Cardiac muscle cell (in vitro differentiated cells and primary cell): Measurements from ENCODE around the gene TCF4. TPM values are rescaled to one million over a fixed set of nuclear protein-coding genes. Genes with fewer than 3 reads are reported as not detected.

Experiments
- DNase-seq, 2 donors: peaks; one replicate each; pipeline versions ENCODE4 v3.0.0 to v3.0.0-alpha.2; 2010 to 2017; ENCODE audit warnings: low read depth in 1 of 2, low spot score in 1 of 2
- H3K27ac ChIP-seq: fragments of 200-600 bp; sonication (generic); 2 replicates; pipeline ENCODE4 v1.5.1; 2016
- H3K27me3 ChIP-seq: fragments of 200-600 bp; sonication (generic); 2 replicates; pipeline ENCODE4 v1.6.0; 2016; ENCODE audit warnings: control low read depth
- H3K36me3 ChIP-seq: fragments of 200-600 bp; sonication (generic); 2 replicates; pipeline ENCODE4 v1.5.1; 2016; ENCODE audit warnings: control low read depth
- H3K4me1 ChIP-seq: fragments of 200-600 bp; sonication (generic); 2 replicates; pipeline ENCODE4 v1.8.1; 2017; ENCODE audit warnings: low read depth, mild to moderate bottlenecking, mixed run types
- H3K4me3 ChIP-seq: fragments of 200-600 bp; sonication (generic); 2 replicates; pipeline ENCODE4 v1.5.1; 2016; ENCODE audit warnings: mild to moderate bottlenecking
- H3K9me3 ChIP-seq: fragments of 200-600 bp; sonication (generic); 2 replicates; pipeline ENCODE4 v1.5.1; 2017; ENCODE audit warnings: low read depth, mild to moderate bottlenecking, control low read depth
- polyA plus RNA-seq: library from polyadenylated mRNA; unstranded; fragments of >200 nt; fragmentation: Nextera tagmentation; extraction: Ambion mirVana; gene quantifications from 2 replicates; pipeline ENCODE4 v1.2.1, GENCODE V29; 2016
- total RNA-seq: library from RNA; depleted of rRNA; stranded (reverse); fragments of >200 nt; gene quantifications from 2 replicates; pipeline ENCODE4 v1.2.3, GENCODE V29; 2016
- TF ChIP-seq, protein P1 (sequence below): IDR thresholded peaks from 2 replicates; pipeline ENCODE4 v1.5.1; 2012; ENCODE audit warnings: low read depth, mild to moderate bottlenecking, low read length

The TCF4 gene
- total and polyA plus RNA-seq, 2 experiments from 2014 or later, result 38.3 to 59.2 TPM

DNA sequence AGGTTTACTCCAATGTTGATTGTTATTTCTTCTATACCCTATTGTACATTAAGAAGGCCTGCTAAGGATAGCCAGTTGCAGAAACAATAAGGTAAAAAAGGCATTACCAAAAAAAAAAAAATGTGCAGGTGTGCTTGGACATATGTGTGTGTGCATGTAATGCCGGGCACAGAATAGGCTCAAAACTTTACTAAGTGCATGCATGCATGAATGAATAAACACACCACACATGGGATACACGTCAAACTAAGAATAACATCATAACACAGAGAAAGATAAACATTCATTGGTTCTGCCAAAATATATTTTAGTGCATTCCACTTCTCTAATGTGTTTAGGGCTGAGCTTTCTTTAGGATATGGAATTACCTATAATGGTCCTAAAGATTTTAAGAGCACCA, 298.2 kb downstream of the TCF4 start:
- no peak for DNase-seq
- TF ChIP-seq, protein P1, sequence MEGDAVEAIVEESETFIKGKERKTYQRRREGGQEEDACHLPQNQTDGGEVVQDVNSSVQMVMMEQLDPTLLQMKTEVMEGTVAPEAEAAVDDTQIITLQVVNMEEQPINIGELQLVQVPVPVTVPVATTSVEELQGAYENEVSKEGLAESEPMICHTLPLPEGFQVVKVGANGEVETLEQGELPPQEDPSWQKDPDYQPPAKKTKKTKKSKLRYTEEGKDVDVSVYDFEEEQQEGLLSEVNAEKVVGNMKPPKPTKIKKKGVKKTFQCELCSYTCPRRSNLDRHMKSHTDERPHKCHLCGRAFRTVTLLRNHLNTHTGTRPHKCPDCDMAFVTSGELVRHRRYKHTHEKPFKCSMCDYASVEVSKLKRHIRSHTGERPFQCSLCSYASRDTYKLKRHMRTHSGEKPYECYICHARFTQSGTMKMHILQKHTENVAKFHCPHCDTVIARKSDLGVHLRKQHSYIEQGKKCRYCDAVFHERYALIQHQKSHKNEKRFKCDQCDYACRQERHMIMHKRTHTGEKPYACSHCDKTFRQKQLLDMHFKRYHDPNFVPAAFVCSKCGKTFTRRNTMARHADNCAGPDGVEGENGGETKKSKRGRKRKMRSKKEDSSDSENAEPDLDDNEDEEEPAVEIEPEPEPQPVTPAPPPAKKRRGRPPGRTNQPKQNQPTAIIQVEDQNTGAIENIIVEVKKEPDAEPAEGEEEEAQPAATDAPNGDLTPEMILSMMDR, result no peak
- no peaks in the 10 kb centered on the region for H3K9me3 ChIP-seq
- no peak overlapping the region for H3K27ac ChIP-seq
- peaks cover 8% of the 10 kb centered on the region for H3K4me1 ChIP-seq
- H3K27me3 ChIP-seq, result no peaks in the 10 kb centered on the region
- no peaks in the 10 kb centered on the region for H3K36me3 ChIP-seq
- H3K4me3 ChIP-seq, result no peak overlapping the region

DNA sequence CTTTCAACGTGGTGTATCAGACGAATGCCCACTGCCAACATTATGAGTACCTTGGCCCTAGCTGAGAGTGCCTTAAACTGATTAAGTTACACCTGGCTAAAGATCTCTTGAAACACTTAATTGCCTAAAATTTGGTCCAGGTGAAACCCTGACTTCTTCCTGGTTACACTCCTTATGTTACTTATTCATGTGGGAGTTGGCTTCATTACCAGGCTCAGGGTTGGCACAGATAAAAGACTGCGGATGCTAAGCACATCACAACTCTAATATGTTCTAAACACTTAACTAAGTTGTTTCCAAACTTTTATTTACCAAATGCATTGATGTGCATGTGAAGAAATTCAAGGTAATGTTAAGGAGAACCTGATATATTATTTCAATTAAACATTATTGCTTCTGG, 298.9 kb downstream of the TCF4 start:
- TF ChIP-seq, protein P1, result no peak
- no peak for DNase-seq
- Histone ChIP-seq H3K27me3 (no peaks in the 10 kb centered on the region), H3K4me1 (peaks cover 8% of the 10 kb centered on the region), H3K4me3 (no peak overlapping the region), H3K36me3 (no peaks in the 10 kb centered on the region), H3K27ac (no peak overlapping the region), H3K9me3 (no peaks in the 10 kb centered on the region)

DNA sequence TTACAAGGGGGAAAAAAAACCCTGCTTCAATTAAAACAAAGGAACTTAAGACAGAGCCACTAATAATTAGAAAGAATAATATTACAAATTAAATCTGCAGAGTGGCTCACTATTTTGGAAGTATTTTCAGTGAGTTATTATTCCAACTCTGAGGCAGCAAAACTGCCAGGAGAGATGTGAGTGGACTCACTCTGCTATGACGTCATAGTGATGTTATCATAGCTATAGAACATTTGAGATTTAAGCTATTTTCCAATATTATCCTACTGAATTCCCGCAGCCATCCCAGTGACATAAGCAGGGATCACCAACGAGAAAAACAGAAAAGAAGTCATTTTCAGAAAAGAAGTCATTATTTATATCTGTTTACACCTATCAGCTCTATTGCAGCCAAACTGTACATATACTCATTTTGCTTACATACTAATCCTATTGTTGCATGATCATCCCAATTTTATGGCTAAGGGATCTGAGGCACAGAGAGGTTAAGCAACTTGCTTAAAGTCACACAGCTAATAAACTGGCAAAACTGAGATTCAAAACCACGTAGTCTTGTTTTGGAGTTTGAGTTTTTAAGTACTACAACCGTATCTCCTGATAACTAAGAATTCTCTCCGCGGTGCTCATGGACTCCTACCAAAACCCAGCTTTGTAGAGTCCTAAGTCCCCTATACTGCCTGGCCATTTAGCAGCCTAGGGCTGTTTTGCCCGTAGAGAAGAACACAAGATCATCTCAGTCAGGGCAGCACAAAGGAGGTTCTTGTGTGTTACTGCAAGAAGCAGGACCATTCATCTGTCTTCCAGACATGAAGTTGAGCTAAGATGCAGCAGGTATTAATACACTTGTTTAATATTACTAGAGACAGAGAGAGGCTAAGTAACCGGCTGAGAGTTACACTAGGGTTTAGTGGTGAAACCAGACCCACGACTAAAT, 299.8 kb downstream of the TCF4 start:
- H3K4me1 ChIP-seq, result peaks cover 8% of the 10 kb centered on the region
- TF ChIP-seq, protein P1, result no peak
- H3K36me3 ChIP-seq, result no peaks in the 10 kb centered on the region

DNA sequence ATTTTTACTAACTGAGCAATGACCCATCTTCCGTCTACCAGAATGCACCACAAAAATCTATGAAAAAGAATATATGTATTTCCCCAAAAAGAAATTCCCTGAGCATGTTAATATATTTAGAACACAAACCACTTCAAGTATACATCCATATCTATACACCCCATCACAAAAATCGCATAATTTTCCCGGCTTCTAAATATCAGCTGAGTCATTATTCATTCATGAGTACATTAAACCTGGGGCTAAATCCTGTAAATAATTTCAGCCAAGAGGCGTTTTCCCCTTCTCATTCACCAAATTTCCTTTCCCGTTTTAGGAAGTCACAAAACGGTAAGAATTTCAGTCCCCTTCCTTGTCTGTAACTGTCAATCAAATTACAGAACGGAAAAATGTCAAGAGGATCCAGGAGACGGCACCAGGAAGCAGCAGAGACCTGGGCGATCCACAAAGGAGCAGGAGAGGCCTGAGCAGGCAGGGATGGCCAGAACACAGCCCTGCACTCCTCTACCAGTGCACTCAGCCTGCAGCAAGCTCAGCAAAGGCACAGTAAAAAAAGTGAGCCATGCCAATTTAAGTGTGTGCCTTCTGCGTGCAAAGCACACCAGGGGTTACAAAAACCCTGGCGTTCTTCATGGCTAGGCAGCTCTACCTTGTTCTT, 300.7 kb downstream of the TCF4 start:
- Histone ChIP-seq H3K9me3 (no peaks in the 10 kb centered on the region), H3K27ac (no peak overlapping the region), H3K27me3 (no peaks in the 10 kb centered on the region), H3K4me1 (peaks cover 8% of the 10 kb centered on the region), H3K4me3 (no peak overlapping the region), H3K36me3 (no peaks in the 10 kb centered on the region)
- TF ChIP-seq, protein P1, result no peak
- peak in 1 of 2 donors; percentile 11 for DNase-seq

More for the DNA sequence above, 299.8 kb downstream of the TCF4 start:
- no peak overlapping the region for H3K4me3 ChIP-seq
- H3K27ac ChIP-seq, result no peak overlapping the region
- H3K27me3 ChIP-seq, result no peaks in the 10 kb centered on the region
- no peaks in the 10 kb centered on the region for H3K9me3 ChIP-seq
- no peak for DNase-seq

DNA sequence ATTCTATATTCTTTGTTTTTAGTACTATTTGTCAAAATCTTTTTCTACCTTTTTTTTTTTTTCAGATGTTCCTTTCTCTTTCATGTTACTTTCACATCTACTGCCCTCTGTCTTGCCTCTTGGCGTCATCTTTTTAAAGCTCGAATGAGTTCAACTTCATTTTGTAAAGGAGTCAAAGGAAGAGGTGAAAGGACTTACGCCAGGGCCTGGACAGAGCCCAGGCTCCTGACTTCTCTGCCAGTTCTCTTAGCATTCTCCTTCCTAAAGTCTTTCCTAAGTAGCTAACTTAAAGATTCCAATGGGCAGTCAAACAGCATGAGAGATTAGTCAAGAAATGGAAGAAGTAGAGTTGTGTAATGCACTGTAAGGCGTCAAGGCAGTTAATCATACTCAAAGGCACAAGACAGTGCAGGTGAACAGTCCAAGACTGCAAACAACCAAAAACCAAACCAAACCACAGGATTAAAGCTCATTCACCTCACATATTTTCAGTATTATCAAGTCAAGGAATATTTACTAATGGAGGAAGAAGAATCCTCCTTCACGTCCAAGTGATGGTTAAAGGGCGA, 301.7 kb downstream of the TCF4 start:
- no peak overlapping the region for H3K27ac ChIP-seq
- H3K27me3 ChIP-seq, result no peaks in the 10 kb centered on the region
- no peak overlapping the region for H3K4me3 ChIP-seq
- DNase-seq, result no peak
- H3K9me3 ChIP-seq, result no peaks in the 10 kb centered on the region
- TF ChIP-seq, protein P1, result no peak
- H3K4me1 ChIP-seq, result peaks cover 8% of the 10 kb centered on the region
- no peaks in the 10 kb centered on the region for H3K36me3 ChIP-seq
